GM19438 (cell line): Measurements from ENCODE around the gene VWA2.

Experiments used
- ATAC-seq: cut with Tn5 transposase; IDR thresholded peaks from one replicate; pipeline ENCODE4 v1.9.1; 2021; ENCODE audit warnings: low read depth; ENCODE audit not compliant: unreplicated experiment

The VWA2 gene

DNA sequence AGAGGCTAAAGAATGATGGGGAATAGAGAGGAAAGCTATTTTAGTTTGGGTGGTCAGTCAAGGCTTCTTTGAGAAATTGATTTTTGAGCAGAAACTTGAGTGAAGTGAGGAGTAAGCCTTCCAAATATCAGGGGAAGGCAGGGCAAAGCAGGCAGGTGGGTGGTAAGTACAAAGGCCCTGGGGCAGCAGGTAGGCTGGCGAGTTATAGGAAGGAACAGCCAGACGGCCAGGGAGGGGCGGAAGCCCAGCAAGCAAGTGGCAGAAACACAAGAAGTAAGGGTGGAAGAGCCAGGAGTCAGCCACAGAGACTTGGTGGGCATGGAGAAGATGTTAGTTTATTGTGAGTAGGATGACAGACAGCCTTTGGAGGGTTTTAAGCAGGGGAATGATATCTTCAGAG, 34.9 kb downstream of the VWA2 start:
- no peak for ATAC-seq

DNA sequence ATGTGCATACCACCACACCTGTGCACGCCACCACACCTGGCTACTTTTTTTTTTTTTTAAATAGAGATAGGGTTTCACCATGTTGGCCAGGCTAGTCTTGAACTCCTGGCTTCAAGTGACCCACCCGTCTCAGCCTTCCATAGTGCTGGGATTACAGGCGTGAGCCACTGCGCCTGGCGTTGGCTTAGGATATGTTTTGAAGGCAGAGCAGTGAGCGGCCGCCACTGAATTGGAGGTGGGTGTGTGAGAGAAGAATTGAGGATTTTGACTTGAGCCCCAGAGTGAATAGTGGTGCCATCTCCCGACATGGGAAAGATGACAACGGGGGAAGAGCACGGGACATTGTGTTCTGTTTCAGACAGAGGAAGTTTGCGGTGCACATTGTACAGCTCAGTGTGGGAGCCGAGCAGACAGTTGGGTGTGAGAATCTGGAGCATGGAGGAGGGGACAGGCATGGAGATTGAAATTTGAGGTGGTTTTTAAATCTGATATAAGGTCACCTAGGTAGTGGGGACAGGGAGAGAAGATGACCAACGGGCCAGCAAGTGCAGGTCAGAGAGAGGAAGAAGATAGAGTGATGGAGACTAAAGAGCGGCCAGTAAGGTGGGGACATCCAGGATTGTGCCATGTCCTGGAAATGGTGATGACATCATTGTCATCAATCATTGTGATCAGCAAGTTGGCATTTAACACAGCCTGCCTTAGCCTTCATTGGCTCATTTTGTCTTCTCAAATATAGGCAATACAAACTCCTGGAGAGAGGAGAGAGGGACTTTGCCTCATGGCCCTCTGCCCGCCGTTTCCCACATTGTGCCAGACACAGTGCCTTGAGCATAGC, 35.8 kb downstream of the VWA2 start:
- no peak for ATAC-seq

DNA sequence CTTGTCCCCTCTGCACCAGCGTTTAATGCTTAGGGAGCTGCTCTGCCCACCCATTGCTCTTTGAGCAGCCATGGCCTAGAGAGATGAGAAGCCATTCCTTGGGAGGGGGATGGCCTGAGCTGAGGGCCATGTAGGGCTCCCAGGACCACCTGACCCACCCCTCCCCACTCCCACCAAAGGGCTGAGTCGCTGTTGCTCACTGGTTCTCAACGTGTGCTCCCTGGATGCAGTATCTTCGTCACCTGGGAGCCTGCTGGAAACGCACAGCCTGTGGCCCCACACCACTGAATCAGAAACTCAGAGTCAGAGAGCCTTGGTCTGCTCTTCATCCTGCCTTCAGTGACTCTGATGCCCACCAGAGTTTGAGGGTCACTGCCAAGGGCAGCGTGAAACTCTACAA, 37.0 kb downstream of the VWA2 start:
- no peak for ATAC-seq

DNA sequence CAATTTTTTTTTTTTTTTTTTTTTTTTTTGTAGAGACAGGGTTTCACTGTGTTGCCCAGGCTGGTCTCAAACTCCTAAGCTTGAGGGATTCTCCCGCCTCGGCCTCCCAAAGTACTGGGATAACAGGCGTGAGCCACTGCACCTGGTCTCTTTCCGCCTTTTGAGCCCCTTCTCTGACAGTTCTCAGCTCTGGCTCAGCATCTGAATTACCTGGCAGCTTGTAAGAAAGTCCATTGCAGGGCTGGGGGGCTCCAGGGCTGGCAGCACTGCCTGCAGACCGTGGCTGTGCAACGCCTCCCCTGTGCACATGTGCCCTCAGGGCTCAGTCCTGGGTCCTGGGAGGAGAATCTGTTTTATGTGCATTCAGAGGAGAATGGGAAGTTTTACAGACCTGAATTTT, 37.6 kb downstream of the VWA2 start:
- ATAC-seq = no peak

DNA sequence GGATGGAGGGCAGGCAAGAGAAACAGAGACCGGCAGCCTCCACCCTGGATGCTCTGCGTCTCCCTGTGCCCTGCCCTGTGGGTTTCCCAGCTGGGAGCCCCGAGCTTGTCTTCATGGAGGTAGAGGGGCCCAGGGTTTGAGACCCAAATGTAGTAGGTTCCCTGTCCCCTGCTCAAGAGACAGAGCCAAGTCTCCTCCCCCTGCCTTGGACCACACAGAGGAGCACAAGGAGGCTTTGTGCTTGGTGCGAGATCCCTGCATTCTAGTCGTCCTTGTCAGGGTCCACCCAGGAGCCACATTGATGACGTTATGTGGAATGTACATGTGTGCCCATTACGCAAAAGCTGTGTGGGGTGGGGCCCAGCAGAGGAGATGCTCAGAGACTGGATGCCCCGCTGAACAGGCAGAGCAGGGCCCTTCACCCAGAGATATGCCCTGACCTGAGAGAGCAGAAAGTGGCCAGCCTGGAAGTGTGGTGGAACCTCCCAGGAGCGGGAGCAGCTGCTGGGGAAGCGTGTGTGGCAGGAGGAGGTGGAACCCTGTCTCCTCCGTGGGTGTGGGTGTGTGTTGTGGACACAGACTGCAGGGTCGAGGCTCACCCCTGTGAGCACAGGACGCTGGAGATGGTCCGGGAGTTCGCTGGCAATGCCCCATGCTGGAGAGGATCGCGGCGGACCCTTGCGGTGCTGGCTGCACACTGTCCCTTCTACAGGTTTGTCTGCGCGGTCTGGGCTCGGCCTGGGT, 39.3 kb downstream of the VWA2 start:
- no peak for ATAC-seq

DNA sequence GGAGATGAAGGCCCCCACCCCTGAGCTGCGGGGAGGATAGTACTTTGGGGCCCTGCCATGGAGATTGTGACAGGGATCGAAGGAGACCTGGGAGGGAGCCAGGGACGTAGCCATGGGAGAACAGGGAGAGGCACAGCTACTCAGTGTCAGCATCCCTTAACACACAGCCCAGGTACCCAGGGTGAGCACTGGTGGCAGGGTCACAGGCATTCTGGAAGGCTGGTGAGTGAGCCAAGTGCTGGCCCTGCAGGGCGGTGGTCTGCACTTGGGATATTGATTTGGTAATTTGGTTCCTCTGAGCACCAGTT, 39.8 kb downstream of the VWA2 start:
- ATAC-seq = no peak

DNA sequence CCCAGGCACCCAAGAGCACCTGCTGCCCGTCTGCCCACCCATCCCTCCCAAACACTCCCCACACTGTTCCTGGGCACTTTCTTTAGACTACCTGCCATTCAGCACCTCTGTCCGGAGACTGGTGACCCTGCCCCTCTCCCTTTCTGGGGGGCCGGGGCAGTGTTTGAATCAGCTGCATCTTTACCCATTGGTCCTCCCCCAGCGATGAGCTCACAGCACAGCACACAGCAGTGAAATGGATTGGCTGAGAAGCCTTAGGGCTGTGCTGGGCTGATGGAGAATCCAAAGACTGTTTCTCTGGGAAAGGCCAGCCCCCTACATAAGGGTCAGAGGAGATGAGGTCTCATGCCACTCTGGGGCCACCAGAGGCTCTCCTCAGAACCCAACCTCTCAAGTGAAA, 40.2 kb downstream of the VWA2 start:
- ATAC-seq = no peak

DNA sequence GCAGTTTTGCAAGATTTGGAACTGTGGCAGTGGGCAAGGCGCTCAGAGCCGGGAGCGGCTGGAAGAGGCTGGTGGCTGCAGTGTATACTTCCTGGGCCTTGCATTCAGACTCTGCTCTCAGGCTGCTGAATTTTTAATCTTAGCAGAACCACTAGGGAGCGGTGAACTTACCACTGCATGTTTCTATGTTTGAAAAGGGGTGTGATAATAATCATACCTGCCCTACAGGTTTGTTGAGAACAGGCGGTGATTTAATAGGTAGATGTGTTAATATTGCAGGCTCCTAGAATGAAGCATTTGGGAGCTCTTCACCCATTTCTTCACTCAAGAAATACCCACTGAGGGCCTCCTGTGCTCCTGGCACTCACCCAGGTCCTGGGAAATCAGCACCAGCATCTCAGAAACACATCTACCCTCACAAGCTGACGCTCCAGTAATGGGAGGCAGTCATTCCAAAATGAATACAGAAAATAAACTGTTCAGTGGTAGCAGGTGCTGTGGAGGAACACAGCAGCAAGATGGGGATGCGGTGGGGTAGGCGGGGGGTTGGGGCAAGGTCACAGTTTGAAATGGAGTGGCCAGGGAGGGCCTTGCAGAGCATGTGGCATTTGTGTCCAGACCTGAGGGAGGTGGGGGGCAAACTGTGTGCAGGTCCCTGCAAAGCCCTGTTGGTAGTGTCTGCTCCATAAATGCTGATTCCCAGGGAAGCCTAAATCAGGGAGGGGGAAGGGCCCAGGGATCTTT, 41.0 kb downstream of the VWA2 start:
- no peak for ATAC-seq

DNA sequence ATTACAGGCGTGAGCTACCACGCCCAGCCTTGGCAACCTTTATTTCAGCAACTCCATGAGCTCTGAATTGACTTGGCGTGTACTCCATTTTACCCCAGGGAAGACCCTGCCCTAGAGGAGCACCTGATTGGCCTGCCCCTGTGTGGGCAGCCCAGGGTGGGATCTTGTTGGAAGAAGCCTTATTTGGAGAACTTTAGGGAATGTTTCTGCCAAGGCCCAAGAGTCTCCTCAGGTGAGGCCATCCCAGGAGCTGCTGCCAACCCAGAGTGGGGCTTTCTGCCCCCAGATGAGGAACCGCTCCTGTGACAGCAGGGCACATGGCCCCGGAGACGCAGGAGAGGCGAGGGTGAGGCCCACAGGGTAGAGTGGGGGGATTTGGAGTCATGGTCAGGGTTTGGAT, 42.0 kb downstream of the VWA2 start:
- ATAC-seq = no peak

DNA sequence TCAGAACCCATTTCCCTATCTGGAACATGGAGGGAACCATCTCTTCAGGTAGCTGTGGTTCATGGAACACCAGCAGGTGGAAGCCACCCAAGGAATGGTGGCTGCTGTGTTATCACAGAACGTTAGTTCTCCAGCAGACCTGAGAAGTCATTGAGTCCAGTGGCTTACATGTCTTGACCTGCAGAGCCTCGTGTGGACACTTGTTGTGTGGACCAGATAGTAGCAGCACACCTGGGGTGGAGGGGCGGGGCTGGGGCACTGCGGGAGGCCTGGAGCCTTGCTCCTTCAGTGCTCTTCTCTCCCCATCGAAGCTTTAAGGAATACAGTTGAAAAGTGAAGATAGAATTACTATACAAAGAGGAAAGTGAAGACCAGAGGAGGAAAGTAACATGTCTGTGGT, 42.4 kb downstream of the VWA2 start:
- no peak for ATAC-seq

DNA sequence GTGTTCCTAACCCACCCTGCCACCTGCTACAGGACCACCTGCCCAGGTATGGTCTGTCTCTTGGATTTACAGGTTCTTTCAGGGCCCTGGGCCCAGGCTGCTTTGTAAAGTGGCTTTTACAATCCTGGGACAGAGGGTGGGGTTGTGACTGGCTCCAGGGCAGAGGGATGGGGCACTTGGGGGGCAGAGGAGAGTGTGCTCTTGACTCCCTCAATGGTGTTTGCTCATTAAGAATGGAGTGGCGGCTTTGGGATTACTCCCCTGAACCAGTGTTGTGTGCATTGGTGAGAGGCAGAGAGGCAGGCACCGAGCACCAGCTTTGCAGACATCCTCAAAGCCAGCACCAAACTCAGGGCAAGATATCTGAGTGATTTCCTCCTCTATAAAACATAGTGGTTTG, 43.5 kb downstream of the VWA2 start:
- ATAC-seq = no peak

DNA sequence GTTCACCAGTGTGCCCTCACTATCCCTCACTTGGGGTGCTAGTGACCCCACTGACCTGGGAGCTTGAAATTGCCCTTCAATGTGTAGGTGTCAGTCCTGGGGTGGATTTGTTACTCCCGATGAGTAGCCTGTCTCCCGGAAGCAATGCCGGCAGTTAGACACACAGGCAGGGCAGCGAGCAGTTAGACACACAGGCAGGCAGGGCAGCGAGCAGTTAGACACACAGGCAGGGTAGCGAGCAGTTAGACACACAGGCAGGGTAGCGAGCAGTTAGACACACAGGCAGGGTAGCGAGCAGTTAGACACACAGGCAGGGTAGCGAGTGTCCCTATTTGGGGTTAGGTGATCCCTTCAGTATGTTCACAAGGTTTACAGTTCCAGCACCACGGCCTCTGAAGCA, 44.0 kb downstream of the VWA2 start:
- no peak for ATAC-seq

DNA sequence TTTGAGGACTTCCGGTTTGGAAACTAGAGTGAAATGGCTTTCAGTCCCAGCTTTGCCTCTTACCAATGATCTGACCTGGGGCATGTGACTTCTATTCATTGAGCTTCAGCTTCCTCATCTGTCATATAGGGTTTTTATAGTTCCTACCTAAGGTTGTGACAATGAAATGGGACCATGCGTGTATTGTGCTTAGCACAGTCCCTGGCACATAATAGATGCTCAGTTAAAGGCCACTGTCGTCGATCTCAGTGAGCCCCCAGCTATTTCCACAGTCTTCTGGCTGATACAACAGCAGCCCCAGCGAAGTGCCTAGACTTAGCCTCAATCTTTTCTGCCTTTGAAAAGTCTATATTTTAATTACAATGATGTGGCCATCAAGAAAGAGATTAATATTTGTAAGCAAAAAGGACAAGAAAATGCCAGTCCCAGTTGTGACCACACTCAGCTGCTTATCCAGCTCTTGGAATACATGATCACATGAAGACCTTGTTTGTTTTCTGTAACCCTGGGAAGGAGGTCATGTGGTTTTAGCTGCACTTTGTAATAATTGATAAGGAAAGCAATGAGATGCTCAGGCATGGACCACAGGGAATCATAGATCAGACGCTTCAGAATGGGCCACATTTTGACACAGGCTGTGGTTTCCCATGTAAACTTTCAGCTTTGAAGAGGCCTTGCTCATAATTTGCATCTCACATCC, 44.6 kb downstream of the VWA2 start:
- no peak for ATAC-seq

DNA sequence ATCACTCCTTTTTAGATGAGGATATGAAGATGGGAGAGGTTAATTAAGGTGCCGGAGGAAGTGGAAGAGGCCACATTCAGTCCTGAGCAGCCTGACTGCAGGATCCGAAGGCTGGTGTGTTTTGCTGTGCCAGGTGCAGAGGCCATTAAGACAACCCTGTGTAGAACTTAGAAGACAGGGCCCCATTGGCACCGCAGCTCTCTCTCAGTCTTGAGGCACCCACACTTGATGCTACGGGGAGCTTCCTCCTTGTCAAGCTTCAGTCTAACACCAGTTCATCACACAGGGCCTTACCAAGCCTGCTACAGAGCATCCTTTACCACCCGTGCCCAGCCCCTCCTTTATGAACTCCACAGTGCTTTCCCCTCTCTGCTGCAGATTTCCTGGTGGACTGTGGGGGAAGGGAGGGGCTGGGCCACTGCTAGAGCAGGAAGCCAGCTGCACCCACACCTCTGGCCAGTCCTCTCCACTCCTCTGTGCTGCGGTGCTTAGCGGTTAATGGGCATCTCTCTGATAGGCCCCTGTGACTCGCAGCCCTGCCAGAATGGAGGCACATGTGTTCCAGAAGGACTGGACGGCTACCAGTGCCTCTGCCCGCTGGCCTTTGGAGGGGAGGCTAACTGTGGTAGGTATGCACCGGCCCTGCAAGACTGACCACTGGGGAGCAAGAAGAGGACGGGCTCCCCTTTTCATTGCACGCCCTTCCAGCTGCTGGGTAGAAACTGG, 45.5 kb downstream of the VWA2 start:
- ATAC-seq = no peak

DNA sequence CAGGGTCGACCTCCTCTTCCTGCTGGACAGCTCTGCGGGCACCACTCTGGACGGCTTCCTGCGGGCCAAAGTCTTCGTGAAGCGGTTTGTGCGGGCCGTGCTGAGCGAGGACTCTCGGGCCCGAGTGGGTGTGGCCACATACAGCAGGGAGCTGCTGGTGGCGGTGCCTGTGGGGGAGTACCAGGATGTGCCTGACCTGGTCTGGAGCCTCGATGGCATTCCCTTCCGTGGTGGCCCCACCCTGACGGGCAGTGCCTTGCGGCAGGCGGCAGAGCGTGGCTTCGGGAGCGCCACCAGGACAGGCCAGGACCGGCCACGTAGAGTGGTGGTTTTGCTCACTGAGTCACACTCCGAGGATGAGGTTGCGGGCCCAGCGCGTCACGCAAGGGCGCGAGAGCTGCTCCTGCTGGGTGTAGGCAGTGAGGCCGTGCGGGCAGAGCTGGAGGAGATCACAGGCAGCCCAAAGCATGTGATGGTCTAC, 46.9 kb downstream of the VWA2 start:
- no peak for ATAC-seq

DNA sequence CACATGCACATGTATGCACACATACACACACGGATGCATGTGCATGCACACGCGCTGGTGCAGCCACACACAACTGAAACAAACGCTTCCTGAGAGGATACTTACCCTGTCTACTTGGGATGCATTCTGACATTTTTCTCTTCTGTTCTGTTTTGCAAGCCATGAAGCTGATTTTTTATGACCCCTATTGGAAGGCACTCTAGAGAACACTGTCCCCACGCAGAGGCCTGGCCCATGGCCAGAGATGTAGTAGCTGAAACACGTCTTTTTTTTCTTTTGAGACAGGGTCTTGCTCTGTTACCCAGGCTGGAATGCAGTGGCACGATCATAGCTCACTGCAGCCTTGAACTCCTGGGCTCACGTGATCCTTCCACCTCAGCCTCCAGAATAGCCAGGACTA, 47.9 kb downstream of the VWA2 start:
- no peak for ATAC-seq

DNA sequence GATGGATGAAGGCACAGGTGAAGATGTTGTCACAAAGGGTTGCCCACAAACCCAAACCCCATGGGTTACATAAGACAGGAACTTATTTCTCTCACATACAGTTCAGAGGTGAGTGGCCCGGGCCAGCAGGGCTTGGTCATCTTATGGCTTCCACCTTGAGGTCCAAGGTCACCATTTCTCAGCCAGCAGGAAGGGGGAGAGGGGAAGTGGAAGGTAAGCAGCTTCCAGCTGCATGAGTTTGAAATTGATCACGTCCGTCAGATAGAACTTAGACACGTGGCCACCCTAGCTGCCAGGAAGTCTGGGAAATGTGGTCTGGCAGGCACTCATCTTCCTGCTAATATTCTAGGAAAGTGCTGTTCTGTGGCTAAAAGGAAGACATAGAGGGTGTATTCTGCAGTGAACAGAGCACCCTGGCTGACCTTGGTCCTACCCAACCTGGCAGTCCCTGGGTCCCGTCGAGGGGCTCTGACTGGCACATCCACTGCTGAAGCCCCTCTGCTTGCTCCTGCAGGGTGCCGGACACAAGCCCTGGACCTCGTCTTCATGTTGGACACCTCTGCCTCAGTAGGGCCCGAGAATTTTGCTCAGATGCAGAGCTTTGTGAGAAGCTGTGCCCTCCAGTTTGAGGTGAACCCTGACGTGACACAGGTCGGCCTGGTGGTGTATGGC, 49.5 kb downstream of the VWA2 start:
- ATAC-seq = no peak

DNA sequence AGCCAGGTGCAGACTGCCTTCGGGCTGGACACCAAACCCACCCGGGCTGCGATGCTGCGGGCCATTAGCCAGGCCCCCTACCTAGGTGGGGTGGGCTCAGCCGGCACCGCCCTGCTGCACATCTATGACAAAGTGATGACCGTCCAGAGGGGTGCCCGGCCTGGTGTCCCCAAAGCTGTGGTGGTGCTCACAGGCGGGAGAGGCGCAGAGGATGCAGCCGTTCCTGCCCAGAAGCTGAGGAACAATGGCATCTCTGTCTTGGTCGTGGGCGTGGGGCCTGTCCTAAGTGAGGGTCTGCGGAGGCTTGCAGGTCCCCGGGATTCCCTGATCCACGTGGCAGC, 50.0 kb downstream of the VWA2 start:
- no peak for ATAC-seq

DNA sequence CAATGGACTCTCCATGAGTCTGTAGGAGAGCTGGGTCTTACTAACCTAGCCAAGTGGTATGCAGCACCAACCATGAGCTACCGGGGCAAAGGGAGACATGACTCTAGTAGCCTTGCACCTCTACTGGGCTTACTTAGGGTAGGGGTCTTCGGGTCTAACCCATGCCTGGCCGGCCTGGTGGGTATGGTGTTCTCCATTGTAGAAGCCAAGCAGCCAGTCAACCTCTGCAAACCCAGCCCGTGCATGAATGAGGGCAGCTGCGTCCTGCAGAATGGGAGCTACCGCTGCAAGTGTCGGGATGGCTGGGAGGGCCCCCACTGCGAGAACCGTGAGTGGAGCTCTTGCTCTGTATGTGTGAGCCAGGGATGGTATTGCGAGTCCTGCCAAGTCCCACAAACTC, 51.0 kb downstream of the VWA2 start:
- ATAC-seq = no peak

DNA sequence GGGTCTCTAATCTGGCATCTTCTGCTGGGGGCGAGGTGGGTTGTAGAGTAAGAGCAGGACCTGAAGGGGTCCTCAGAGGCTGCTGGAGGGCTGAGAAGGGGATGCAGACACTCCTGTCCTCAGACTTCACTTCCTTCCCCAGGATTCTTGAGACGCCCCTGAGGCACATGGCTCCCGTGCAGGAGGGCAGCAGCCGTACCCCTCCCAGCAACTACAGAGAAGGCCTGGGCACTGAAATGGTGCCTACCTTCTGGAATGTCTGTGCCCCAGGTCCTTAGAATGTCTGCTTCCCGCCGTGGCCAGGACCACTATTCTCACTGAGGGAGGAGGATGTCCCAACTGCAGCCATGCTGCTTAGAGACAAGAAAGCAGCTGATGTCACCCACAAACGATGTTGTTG, 52.0 kb downstream of the VWA2 start:
- no peak for ATAC-seq
